OCI-LY1 (cell line): Measurements from ENCODE around the gene PELO.

ENCODE experiments used
- EZH2 ChIP-seq: fragments of 200-600 bp; sonication (generic), shearing (Covaris generic); IDR thresholded peaks from 2 replicates; pipeline ENCODE4 v1.8.0; 2017; ENCODE audit warnings: borderline replicate concordance, mixed run types, mild to moderate bottlenecking, antibody characterized with exemption, low read length, moderate library complexity, mixed read lengths
- TF ChIP-seq, protein P1 (sequence below): fragments of 200-600 bp; sonication (generic), shearing (Covaris generic); IDR thresholded peaks from 2 replicates; pipeline ENCODE4 v1.5.1; 2017; ENCODE audit warnings: mild to moderate bottlenecking, antibody characterized with exemption, low read length, moderate library complexity, mixed read lengths

GRCh38 chr5:52777186-52777585, 10.5 kb upstream of the PELO start:
- TF ChIP-seq, protein P1, sequence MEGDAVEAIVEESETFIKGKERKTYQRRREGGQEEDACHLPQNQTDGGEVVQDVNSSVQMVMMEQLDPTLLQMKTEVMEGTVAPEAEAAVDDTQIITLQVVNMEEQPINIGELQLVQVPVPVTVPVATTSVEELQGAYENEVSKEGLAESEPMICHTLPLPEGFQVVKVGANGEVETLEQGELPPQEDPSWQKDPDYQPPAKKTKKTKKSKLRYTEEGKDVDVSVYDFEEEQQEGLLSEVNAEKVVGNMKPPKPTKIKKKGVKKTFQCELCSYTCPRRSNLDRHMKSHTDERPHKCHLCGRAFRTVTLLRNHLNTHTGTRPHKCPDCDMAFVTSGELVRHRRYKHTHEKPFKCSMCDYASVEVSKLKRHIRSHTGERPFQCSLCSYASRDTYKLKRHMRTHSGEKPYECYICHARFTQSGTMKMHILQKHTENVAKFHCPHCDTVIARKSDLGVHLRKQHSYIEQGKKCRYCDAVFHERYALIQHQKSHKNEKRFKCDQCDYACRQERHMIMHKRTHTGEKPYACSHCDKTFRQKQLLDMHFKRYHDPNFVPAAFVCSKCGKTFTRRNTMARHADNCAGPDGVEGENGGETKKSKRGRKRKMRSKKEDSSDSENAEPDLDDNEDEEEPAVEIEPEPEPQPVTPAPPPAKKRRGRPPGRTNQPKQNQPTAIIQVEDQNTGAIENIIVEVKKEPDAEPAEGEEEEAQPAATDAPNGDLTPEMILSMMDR, result no peak
- TF ChIP-seq EZH2, result no peak
